NOMO-1 (cell line): ENCODE results near the gene SH3GL3.

Experiments
- DNase-seq, 2 experiments: peaks; one replicate each; lab custom pipeline; 2025; ENCODE audit not compliant: unreplicated experiment in 2 of 2; lab: John Stamatoyannopoulos, UW

SH3GL3 gene

GRCh38 chr15:83610132-83610531 is 163.0 kb downstream of the SH3GL3 start:
- no peak for DNase-seq

- no peak for DNase-seq
Observed at GRCh38 chr15:83610901-83611685, 164.0 kb downstream of the SH3GL3 start.

- DNase-seq = no peak
Observed at GRCh38 chr15:83612226-83612625, 165.1 kb downstream of the SH3GL3 start.

- DNase-seq = no peak
Observed at GRCh38 chr15:83612898-83613635, 165.9 kb downstream of the SH3GL3 start.

GRCh38 chr15:83613714-83614113 is 166.6 kb downstream of the SH3GL3 start:
- DNase-seq = no peak

- no peak for DNase-seq
Observed at GRCh38 chr15:83616840-83617239, 169.7 kb downstream of the SH3GL3 start.

GRCh38 chr15:83626171-83626802 is 179.1 kb downstream of the SH3GL3 start:
- DNase-seq = no peak

GRCh38 chr15:83631534-83631933 is 184.4 kb downstream of the SH3GL3 start:
- no peak for DNase-seq

GRCh38 chr15:83643201-83643600 is 196.1 kb downstream of the SH3GL3 start:
- DNase-seq = no peak

- no peak for DNase-seq
Observed at GRCh38 chr15:83644439-83644838, 197.3 kb downstream of the SH3GL3 start.

GRCh38 chr15:83650831-83651230 is 203.7 kb downstream of the SH3GL3 start:
- no peak for DNase-seq

- DNase-seq = no peak
Observed at GRCh38 chr15:83651541-83651940, 204.4 kb downstream of the SH3GL3 start.

GRCh38 chr15:83652626-83653204 is 205.6 kb downstream of the SH3GL3 start:
- no peak for DNase-seq

- no peak for DNase-seq
Observed at GRCh38 chr15:83653288-83653638, 206.1 kb downstream of the SH3GL3 start.

- DNase-seq = no peak
Observed at GRCh38 chr15:83653639-83654378, 206.7 kb downstream of the SH3GL3 start, which contains the start of gene ADAMTSL3. Gene ADAMTSL3, plus strand, starts transcription at chr15:83654123. Its CDS starts 1,639 bp downstream, at chr15:83655762.

- DNase-seq = no peak
Observed at GRCh38 chr15:83654379-83655236, 207.5 kb downstream of the SH3GL3 start.

GRCh38 chr15:83655237-83655616 is 208.1 kb downstream of the SH3GL3 start:
- DNase-seq = no peak

- no peak for DNase-seq
Observed at GRCh38 chr15:83656192-83656591, 209.1 kb downstream of the SH3GL3 start.

- no peak for DNase-seq
Observed at GRCh38 chr15:83656943-83657528, 209.9 kb downstream of the SH3GL3 start.
